HepG2 (cell line): ENCODE data around the gene SSBP1. TPM values are rescaled to one million over a fixed set of nuclear protein-coding genes. Genes with fewer than 3 reads are reported as not detected.

Experiments
- ATAC-seq: fragments of 200-7000 bp; cut with Tn5 transposase; 3 replicates; pipeline ENCODE4 v1.9.1; 2020; ENCODE audit warnings: mild to moderate bottlenecking, moderate library complexity
- BruUV-seq: library from RNA; stranded (reverse); fragments of 400-500 nt; replicated peaks from 2 replicates; lab custom pipeline; 2021; lab: Mats Ljungman, UMichigan
- CTCF ChIA-PET: fragments of 300-600 bp; formaldehyde crosslinking; extraction: SDS; loops from one replicate; lab custom pipeline; 2021; ENCODE audit warnings: low total read pairs, inconsistent platforms, low intra/inter-chr PET ratio; lab: Yijun Ruan, JAX
- POLR2A ChIA-PET: fragments of 350-600 bp; sonication (Branson Sonifier 250); formaldehyde crosslinking; loops from one replicate; lab custom pipeline; 2020; ENCODE audit warnings: antibody characterized with exemption, inconsistent platforms; lab: Yijun Ruan, JAX
- DNase-seq: peaks from one replicate; pipeline ENCODE4 v3.0.0-alpha.2; 2015; ENCODE audit warnings: low spot score
- FAIRE-seq: peaks from 3 replicates; lab custom pipeline; 2011; peaks lifted over from hg19 to GRCh38; lab: Jason Lieb, UNC
- H2AFZ ChIP-seq: one replicate; pipeline ENCODE4 v1.6.1; 2011; ENCODE audit warnings: low read length, inconsistent platforms
- H3K27ac ChIP-seq: fragments of 300-600 bp; 3 replicates; pipeline ENCODE4 v1.8.0; 2011; ENCODE audit warnings: mixed run types, mild to moderate bottlenecking, mixed read lengths, low read length, inconsistent platforms; ENCODE audit not compliant: insufficient read depth; ENCODE audit errors: extremely low read length
- H3K27me3 ChIP-seq, 2 experiments: fragments of 200-600 bp in 1 of 2; 2 replicates in 1 of 2; 3 replicates in 1 of 2; pipeline versions ENCODE4 v1.6.0 to v1.8.0; 2011; ENCODE audit warnings: low read length in 2 of 2, mild to moderate bottlenecking in 2 of 2, moderate library complexity in 2 of 2, inconsistent platforms in 1 of 2; ENCODE audit not compliant: insufficient read depth in 2 of 2, control insufficient read depth in 1 of 2
- H3K36me3 ChIP-seq, 2 experiments: fragments of 200-600 bp in 1 of 2; replicated peaks in 1 of 2; 2 replicates in 1 of 2; 3 replicates in 1 of 2; pipeline versions ENCODE4 v1.5.1 to v1.8.0; 2011; ENCODE audit warnings: low read length in 2 of 2, inconsistent platforms in 1 of 2; ENCODE audit not compliant: insufficient read depth in 2 of 2, control insufficient read depth in 1 of 2
- H3K4me1 ChIP-seq: 2 replicates; pipeline ENCODE4 v1.5.1; 2012; ENCODE audit warnings: low read length, inconsistent platforms; ENCODE audit not compliant: insufficient read depth
- H3K4me2 ChIP-seq: 2 replicates; pipeline ENCODE4 v1.6.0; 2011; ENCODE audit warnings: low read depth, low read length, inconsistent platforms
- H3K4me3 ChIP-seq, 3 experiments: fragments of 200-600 bp in 1 of 3; sonication (generic), shearing (Covaris generic) in 1 of 3; replicated peaks in 1 of 3; 2 replicates each; pipeline ENCODE4 v1.5.1; 2011 to 2016; ENCODE audit warnings: low read length in 3 of 3, inconsistent platforms in 2 of 3, low read depth in 2 of 3, mild to moderate bottlenecking in 2 of 3, control low read depth in 1 of 3, mixed read lengths in 1 of 3; ENCODE audit not compliant: insufficient read depth in 1 of 3
- H3K79me2 ChIP-seq: one replicate; pipeline ENCODE4 v1.6.1; 2011; ENCODE audit warnings: low read length, inconsistent platforms; ENCODE audit not compliant: insufficient read depth
- H3K9ac ChIP-seq: 2 replicates; pipeline ENCODE4 v1.6.0; 2011; ENCODE audit warnings: mild to moderate bottlenecking, low read depth, low read length, inconsistent platforms; ENCODE audit not compliant: insufficient read depth
- H3K9me3 ChIP-seq: 2 replicates; pipeline ENCODE4 v1.5.1; 2012; ENCODE audit warnings: mild to moderate bottlenecking, low read length
- H4K20me1 ChIP-seq: 2 replicates; pipeline ENCODE4 v1.6.0; 2011; ENCODE audit warnings: inconsistent platforms, mild to moderate bottlenecking, low read length, moderate library complexity; ENCODE audit not compliant: insufficient read depth
- BRCA1 ChIP-seq: sonication (generic); formaldehyde crosslinking; IDR thresholded peaks from 2 replicates; pipeline ENCODE4 v1.4.0; 2020; ENCODE audit warnings: missing genetic modification reagents
- FOXP4 ChIP-seq: sonication (generic); formaldehyde crosslinking; IDR thresholded peaks from 2 replicates; pipeline ENCODE4 v1.4.0; 2020; ENCODE audit warnings: missing genetic modification reagents
- HDAC6 ChIP-seq: fragments of 200-600 bp; sonication (generic); IDR thresholded peaks from 2 replicates; pipeline ENCODE4 v1.7.0; 2017; ENCODE audit warnings: mild to moderate bottlenecking, antibody characterized with exemption, low read length, low read depth
- SIN3A ChIP-seq: IDR thresholded peaks from 2 replicates; pipeline ENCODE4 v1.6.1; 2011; ENCODE audit warnings: low read depth, mild to moderate bottlenecking, control low read depth, low read length, borderline replicate concordance
- WGBS: methylation state at CpG from one replicate; pipeline ENCODE4 v1.1.6; 2017; ENCODE audit warnings: low lambda C conversion rate; 5-methylcytosine and 5-hydroxymethylcytosine counted together
- in situ Hi-C: cut with HindIII; loops from 2 replicates; pipeline ENCODE4 v1.10.0; 2017; ENCODE audit warnings: low pct_unique_long_range_greater_than_20kb; ENCODE audit not compliant: extremely low pct_ligation_motif_present
- intact Hi-C: fragments of 100-400 bp; cut with micrococcal nuclease; formaldehyde crosslinking; loops from one replicate; pipeline ENCODE4 v1.10.0; 2022; ENCODE audit not compliant: unreplicated experiment
- polyA plus RNA-seq, 8 experiments: library from polyadenylated mRNA; depleted of rRNA in 3 of 8; stranded (reverse) in 7 of 8; unstranded in 1 of 8; fragments of >200 nt; fragmentation: Illumina TruSeq in 4 of 8; extraction: Trizol in 4 of 8; gene quantifications; 2 replicates each; pipeline versions ENCODE4 v1.2.1 to v1.2.3, GENCODE V29; 2011 to 2016; ENCODE audit warnings: low read depth in 4 of 8, missing spikeins in 1 of 8, mixed read lengths in 1 of 8; ENCODE audit not compliant: insufficient read depth in 1 of 8
- total RNA-seq, 5 experiments: library from RNA; depleted of rRNA; stranded (reverse); fragments of >200 nt; fragmentation: Illumina TruSeq; extraction: Trizol; gene quantifications; 2 replicates each; pipeline ENCODE4 v1.2.3, GENCODE V29; 2016; ENCODE audit warnings: low read depth in 1 of 5
- TF ChIP-seq, protein P1 (sequence below): sonication (generic); formaldehyde crosslinking; IDR thresholded peaks from 2 replicates; pipeline ENCODE4 v1.5.0; 2020; ENCODE audit warnings: mild to moderate bottlenecking, missing genetic modification reagents, borderline replicate concordance

Gene SSBP1
- total and polyA plus RNA-seq, 2 of the 13 experiments (the other 11 are each of a cell fraction or from before 2014, with no cell fraction given), result 64.4 to 254 TPM

DNA sequence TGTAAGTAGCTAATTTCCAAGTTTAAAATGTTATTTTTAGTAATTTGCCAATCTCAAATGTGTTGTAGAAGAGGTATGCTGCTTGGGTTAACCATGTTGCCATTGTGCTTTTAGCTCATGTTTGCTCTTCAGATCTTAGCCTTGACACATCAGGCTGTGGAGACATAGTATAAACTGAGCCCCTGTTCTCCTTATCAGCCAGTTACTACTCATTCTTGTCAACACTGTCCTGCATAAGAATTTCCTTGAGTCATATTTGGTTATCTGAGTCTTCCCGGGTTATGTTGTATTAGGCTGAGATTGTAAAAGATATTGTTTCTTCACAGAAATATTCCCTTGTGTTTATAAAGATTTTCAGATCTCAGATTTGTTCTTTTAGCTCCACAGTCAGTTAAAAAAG lies 4.1 kb downstream of the SSBP1 start (continued):
- TF ChIP-seq, protein P1, sequence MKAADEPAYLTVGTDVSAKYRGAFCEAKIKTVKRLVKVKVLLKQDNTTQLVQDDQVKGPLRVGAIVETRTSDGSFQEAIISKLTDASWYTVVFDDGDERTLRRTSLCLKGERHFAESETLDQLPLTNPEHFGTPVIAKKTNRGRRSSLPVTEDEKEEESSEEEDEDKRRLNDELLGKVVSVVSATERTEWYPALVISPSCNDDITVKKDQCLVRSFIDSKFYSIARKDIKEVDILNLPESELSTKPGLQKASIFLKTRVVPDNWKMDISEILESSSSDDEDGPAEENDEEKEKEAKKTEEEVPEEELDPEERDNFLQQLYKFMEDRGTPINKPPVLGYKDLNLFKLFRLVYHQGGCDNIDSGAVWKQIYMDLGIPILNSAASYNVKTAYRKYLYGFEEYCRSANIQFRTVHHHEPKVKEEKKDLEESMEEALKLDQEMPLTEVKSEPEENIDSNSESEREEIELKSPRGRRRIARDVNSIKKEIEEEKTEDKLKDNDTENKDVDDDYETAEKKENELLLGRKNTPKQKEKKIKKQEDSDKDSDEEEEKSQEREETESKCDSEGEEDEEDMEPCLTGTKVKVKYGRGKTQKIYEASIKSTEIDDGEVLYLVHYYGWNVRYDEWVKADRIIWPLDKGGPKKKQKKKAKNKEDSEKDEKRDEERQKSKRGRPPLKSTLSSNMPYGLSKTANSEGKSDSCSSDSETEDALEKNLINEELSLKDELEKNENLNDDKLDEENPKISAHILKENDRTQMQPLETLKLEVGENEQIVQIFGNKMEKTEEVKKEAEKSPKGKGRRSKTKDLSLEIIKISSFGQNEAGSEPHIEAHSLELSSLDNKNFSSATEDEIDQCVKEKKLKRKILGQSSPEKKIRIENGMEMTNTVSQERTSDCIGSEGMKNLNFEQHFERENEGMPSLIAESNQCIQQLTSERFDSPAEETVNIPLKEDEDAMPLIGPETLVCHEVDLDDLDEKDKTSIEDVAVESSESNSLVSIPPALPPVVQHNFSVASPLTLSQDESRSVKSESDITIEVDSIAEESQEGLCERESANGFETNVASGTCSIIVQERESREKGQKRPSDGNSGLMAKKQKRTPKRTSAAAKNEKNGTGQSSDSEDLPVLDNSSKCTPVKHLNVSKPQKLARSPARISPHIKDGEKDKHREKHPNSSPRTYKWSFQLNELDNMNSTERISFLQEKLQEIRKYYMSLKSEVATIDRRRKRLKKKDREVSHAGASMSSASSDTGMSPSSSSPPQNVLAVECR (CRISPR knock-in tag), result no peak
- no peak for TF ChIP-seq FOXP4 (CRISPR knock-in tag)
- TF ChIP-seq BRCA1, result no peak

DNA sequence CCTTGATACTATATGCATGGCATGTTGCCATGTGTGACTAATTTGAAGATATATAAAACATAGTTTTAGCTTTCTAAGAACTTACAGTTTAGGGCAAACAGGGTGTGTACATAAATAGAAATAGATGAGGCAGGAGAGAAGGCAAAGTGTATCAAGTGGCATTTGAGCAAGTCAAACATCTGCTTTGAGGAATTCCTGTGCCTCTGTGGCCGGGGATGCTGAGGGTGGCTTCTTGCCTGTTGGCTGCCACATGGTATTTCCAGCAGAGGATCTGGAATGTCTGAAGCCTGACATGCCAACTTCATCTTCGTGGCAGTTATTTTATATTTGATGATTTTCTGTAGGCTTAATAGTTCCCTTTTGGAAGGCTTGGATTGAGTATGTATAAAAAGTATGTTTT lies 6.0 kb downstream of the SSBP1 start:
- ATAC-seq (no peak), FAIRE-seq (no peak), DNase-seq (no peak)
- no peak overlapping the region for H3K4me3 ChIP-seq
- 94% methylated on average over 2 of the region's 2 CpGs for WGBS
- H2AFZ ChIP-seq, result no peak overlapping the region
- no peak overlapping the region for H3K4me2 ChIP-seq
- H3K4me1 ChIP-seq, result peaks cover 21% of the 10 kb centered on the region
- POLR2A ChIA-PET, result no interaction called here
- no peak overlapping the region for H3K9ac ChIP-seq
- in situ Hi-C loops, result no loop called here
- no peaks in the 10 kb centered on the region for H4K20me1 ChIP-seq
- no peaks in the 10 kb centered on the region for H3K27me3 ChIP-seq
- CTCF ChIA-PET, result no interaction called here
- peaks cover 21% of the 10 kb centered on the region for H3K79me2 ChIP-seq
- peaks cover 20 to 70% of the 10 kb centered on the region in 2 experiments for H3K36me3 ChIP-seq
- H3K9me3 ChIP-seq, result no peaks in the 10 kb centered on the region
- TF ChIP-seq SIN3A (no peak), HDAC6 (no peak)
- no TSS peak for BruUV-seq
- no peak overlapping the region for H3K27ac ChIP-seq
- intact Hi-C loops, result no loop called here
